Measurements from ENCODE around the gene CHPT1. TPM values are rescaled to one million over a fixed set of nuclear protein-coding genes. Genes with fewer than 3 reads are reported as not detected.
A peak's percentile ranks its signal among the peaks of the same experiment; 100 is the strongest.

CHPT1 gene
- total and polyA plus RNA-seq, 2 of the 13 experiments (the other 11 are each of a cell fraction or from before 2014, with no cell fraction given) = 117 to 178 TPM

DNA sequence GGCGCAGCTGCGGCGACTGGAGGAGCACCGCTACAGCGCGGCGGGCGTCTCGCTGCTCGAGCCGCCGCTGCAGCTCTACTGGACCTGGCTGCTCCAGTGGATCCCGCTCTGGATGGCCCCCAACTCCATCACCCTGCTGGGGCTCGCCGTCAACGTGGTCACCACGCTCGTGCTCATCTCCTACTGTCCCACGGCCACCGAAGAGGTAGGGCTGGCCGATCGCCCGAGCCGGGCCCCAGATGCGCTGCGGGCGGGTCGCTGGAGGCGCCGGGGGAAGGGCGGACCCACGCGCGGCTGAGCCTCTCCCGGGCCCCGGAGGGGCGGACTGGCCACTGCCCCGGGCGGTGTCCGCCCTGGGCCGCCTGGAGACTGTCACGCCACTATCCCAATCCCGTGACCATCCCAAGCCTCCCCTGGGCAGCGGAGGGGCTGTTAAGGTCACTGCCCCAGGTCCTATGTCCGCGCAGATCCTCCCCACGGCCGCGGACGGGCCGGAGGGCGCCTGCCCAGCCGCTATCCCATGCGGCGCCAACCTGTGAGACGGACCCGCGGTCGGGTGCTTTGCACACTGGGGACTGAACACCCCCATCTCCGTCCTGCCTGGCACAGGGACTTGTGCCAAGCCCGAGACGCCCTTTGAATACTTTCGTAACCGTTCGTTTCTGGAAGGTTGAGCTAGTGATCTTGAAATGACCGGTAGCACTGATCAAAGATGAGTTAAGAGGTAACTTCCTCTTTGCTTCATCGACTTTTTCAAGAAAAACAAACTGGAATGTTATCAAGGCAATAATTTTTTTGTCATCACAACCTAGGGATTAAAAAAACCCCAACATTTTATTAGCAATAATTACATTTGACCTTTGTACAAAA is 725 bp downstream of the CHPT1 start (continued):
- TF ChIP-seq ZSCAN20 (CRISPR knock-in tag; IDR thresholded peaks at IDR 0.05; ENCODE audit: borderline replicate concordance) (no peak), HES4 (CRISPR knock-in tag; IDR thresholded peaks at IDR 0.05; ENCODE audit: borderline replicate concordance) (peak; percentile 22; the same call in 1 of the 2 replicates), ZNF3 (CRISPR knock-in tag; IDR thresholded peaks at IDR 0.05) (no peak), SMAD9 (CRISPR knock-in tag; IDR thresholded peaks at IDR 0.05) (no peak), ZZZ3 (CRISPR knock-in tag; IDR thresholded peaks at IDR 0.05; ENCODE audit: borderline replicate concordance) (no peak), ZNF792 (CRISPR knock-in tag; IDR thresholded peaks at IDR 0.05) (no peak; the same call in 1 of the 2 replicates), YY1 (IDR thresholded peaks at IDR 0.05; ENCODE audit: insufficient read depth, insufficient replicate concordance, low read depth, low read length) (no peak), TAF15 (IDR thresholded peaks at IDR 0.05; ENCODE audit: low read depth, low read length, poor library complexity, severe bottlenecking) (no peak), TAF1 (CRISPR knock-in tag; IDR thresholded peaks at IDR 0.05) (peak; percentile 59), SCMH1 (CRISPR knock-in tag; IDR thresholded peaks at IDR 0.05; ENCODE audit: borderline replicate concordance) (no peak), ZNF207 (IDR thresholded peaks at IDR 0.05; ENCODE audit: borderline replicate concordance) (no peak), ZNF883 (CRISPR knock-in tag; IDR thresholded peaks at IDR 0.05; ENCODE audit: not compliant biosample characterization) (no peak), DNMT1 (CRISPR knock-in tag; IDR thresholded peaks at IDR 0.05) (no peak), ZNF33A (CRISPR knock-in tag; IDR thresholded peaks at IDR 0.05; ENCODE audit: borderline replicate concordance) (no peak)
- TF ChIP-seq, protein P1, sequence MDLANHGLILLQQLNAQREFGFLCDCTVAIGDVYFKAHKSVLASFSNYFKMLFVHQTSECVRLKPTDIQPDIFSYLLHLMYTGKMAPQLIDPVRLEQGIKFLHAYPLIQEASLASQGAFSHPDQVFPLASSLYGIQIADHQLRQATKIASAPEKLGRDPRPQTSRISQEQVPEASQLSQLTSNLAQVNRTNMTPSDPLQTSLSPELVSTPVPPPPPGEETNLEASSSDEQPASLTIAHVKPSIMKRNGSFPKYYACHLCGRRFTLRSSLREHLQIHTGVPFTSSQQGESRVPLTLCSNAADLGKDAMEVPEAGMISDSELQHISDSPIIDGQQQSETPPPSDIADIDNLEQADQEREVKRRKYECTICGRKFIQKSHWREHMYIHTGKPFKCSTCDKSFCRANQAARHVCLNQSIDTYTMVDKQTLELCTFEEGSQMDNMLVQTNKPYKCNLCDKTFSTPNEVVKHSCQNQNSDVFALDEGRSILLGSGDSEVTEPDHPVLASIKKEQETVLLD (CRISPR knock-in tag; IDR thresholded peaks at IDR 0.05; ENCODE audit: low read depth) = no peak
- TF ChIP-seq, protein P2, sequence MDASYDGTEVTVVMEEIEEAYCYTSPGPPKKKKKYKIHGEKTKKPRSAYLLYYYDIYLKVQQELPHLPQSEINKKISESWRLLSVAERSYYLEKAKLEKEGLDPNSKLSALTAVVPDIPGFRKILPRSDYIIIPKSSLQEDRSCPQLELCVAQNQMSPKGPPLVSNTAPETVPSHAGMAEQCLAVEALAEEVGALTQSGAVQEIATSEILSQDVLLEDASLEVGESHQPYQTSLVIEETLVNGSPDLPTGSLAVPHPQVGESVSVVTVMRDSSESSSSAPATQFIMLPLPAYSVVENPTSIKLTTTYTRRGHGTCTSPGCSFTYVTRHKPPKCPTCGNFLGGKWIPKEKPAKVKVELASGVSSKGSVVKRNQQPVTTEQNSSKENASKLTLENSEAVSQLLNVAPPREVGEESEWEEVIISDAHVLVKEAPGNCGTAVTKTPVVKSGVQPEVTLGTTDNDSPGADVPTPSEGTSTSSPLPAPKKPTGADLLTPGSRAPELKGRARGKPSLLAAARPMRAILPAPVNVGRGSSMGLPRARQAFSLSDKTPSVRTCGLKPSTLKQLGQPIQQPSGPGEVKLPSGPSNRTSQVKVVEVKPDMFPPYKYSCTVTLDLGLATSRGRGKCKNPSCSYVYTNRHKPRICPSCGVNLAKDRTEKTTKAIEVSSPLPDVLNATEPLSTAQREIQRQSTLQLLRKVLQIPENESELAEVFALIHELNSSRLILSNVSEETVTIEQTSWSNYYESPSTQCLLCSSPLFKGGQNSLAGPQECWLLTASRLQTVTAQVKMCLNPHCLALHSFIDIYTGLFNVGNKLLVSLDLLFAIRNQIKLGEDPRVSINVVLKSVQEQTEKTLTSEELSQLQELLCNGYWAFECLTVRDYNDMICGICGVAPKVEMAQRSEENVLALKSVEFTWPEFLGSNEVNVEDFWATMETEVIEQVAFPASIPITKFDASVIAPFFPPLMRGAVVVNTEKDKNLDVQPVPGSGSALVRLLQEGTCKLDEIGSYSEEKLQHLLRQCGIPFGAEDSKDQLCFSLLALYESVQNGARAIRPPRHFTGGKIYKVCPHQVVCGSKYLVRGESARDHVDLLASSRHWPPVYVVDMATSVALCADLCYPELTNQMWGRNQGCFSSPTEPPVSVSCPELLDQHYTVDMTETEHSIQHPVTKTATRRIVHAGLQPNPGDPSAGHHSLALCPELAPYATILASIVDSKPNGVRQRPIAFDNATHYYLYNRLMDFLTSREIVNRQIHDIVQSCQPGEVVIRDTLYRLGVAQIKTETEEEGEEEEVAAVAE (CRISPR knock-in tag; IDR thresholded peaks at IDR 0.05; ENCODE audit: borderline replicate concordance) = no peak
- TF ChIP-seq, protein P3, sequence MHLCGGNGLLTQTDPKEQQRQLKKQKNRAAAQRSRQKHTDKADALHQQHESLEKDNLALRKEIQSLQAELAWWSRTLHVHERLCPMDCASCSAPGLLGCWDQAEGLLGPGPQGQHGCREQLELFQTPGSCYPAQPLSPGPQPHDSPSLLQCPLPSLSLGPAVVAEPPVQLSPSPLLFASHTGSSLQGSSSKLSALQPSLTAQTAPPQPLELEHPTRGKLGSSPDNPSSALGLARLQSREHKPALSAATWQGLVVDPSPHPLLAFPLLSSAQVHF (CRISPR knock-in tag; IDR thresholded peaks at IDR 0.05) = no peak
- TF ChIP-seq, protein P4, sequence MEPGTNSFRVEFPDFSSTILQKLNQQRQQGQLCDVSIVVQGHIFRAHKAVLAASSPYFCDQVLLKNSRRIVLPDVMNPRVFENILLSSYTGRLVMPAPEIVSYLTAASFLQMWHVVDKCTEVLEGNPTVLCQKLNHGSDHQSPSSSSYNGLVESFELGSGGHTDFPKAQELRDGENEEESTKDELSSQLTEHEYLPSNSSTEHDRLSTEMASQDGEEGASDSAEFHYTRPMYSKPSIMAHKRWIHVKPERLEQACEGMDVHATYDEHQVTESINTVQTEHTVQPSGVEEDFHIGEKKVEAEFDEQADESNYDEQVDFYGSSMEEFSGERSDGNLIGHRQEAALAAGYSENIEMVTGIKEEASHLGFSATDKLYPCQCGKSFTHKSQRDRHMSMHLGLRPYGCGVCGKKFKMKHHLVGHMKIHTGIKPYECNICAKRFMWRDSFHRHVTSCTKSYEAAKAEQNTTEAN (CRISPR knock-in tag; conservative IDR thresholded peaks at IDR 0.05) = 0 out of 2 replicates have a peak, but pooled peaks have one; percentile 40
- TF ChIP-seq, protein P5, sequence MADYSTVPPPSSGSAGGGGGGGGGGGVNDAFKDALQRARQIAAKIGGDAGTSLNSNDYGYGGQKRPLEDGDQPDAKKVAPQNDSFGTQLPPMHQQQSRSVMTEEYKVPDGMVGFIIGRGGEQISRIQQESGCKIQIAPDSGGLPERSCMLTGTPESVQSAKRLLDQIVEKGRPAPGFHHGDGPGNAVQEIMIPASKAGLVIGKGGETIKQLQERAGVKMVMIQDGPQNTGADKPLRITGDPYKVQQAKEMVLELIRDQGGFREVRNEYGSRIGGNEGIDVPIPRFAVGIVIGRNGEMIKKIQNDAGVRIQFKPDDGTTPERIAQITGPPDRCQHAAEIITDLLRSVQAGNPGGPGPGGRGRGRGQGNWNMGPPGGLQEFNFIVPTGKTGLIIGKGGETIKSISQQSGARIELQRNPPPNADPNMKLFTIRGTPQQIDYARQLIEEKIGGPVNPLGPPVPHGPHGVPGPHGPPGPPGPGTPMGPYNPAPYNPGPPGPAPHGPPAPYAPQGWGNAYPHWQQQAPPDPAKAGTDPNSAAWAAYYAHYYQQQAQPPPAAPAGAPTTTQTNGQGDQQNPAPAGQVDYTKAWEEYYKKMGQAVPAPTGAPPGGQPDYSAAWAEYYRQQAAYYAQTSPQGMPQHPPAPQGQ (CRISPR knock-in tag; IDR thresholded peaks at IDR 0.05; ENCODE audit: borderline replicate concordance) = no peak
